NCI-H460 (cell line): ENCODE data around the gene ROR1. TPM values are rescaled to one million over a fixed set of nuclear protein-coding genes. Genes with fewer than 3 reads are reported as not detected.

Source experiments
- DNase-seq: peaks from one replicate; pipeline ENCODE4 v3.0.0-alpha.2; 2016; ENCODE audit warnings: low read depth; ENCODE audit errors: extremely low read depth
- total RNA-seq: library from RNA; depleted of rRNA; stranded (reverse); fragments of >200 nt; shearing (Covaris generic); gene quantifications from 2 replicates; pipeline ENCODE4 v1.2.3, GENCODE V29; 2014

ROR1 gene
- total RNA-seq, 1 experiment from 2014 or later: 1.6 TPM

- no peak for DNase-seq
Measured at GRCh38 chr1:63987628-63988024, 213.8 kb downstream of the ROR1 start.

GRCh38 chr1:63988941-63989340 lies 215.1 kb downstream of the ROR1 start:
- DNase-seq: no peak

- DNase-seq: no peak
Measured at GRCh38 chr1:63991685-63992084, 217.9 kb downstream of the ROR1 start.

- no peak for DNase-seq
Measured at GRCh38 chr1:64000021-64000420, 226.2 kb downstream of the ROR1 start.

- no peak for DNase-seq
Measured at GRCh38 chr1:64001038-64001437, 227.2 kb downstream of the ROR1 start.

- no peak for DNase-seq
Measured at GRCh38 chr1:64004451-64005025, 230.7 kb downstream of the ROR1 start.

GRCh38 chr1:64005801-64006200 lies 232.0 kb downstream of the ROR1 start:
- no peak for DNase-seq

GRCh38 chr1:64006276-64007051 lies 232.6 kb downstream of the ROR1 start:
- no peak for DNase-seq

- DNase-seq: no peak
Measured at GRCh38 chr1:64010316-64010715, 236.5 kb downstream of the ROR1 start.

GRCh38 chr1:64013395-64013794 lies 239.6 kb downstream of the ROR1 start:
- no peak for DNase-seq

GRCh38 chr1:64019818-64020217 lies 246.0 kb downstream of the ROR1 start:
- no peak for DNase-seq

GRCh38 chr1:64021066-64021465 lies 247.2 kb downstream of the ROR1 start:
- DNase-seq: no peak

- no peak for DNase-seq
Measured at GRCh38 chr1:64025051-64025450, 251.2 kb downstream of the ROR1 start.

GRCh38 chr1:64029037-64029436 lies 255.2 kb downstream of the ROR1 start:
- no peak for DNase-seq

GRCh38 chr1:64030411-64030810 lies 256.6 kb downstream of the ROR1 start:
- DNase-seq: no peak

- no peak for DNase-seq
Measured at GRCh38 chr1:64031236-64031635, 257.4 kb downstream of the ROR1 start.

- no peak for DNase-seq
Measured at GRCh38 chr1:64033667-64034220, 259.9 kb downstream of the ROR1 start.

GRCh38 chr1:64036549-64036948 lies 262.7 kb downstream of the ROR1 start:
- no peak for DNase-seq

- no peak for DNase-seq
Measured at GRCh38 chr1:64038119-64038518, 264.3 kb downstream of the ROR1 start.

GRCh38 chr1:64038965-64039364 lies 265.1 kb downstream of the ROR1 start:
- no peak for DNase-seq

GRCh38 chr1:64039390-64039926 lies 265.6 kb downstream of the ROR1 start:
- peak; percentile 19 for DNase-seq
